ENCODE measurements around the gene RYR2.

DNA sequence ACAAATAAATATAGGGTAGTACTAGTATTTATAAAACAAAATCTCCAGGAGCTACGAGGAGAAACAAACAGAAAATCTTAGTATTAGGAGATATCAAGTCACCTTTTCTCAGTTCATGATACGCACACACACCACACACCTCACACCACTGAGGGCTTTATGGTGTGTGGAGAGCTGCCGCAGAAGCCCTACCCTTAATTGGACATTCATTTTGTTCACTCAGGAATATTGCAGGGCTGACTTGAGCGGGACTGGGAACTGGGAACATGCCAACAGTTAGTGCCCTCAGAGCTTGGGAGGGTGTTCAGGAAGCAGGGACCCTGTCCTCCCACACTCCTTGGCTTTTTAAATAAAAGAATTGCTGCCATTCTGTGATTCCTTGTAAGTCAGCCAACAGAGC, 386.8 kb downstream of the RYR2 start:
- TF ChIP-seq CTCF (IDR thresholded peaks at IDR 0.05) (no peak), POLR2A (IDR thresholded peaks at IDR 0.05) (no peak)
